Fibroblast of villous mesenchyme (primary cell): Measurements from ENCODE around the gene SHISAL2A. TPM values are rescaled to one million over a fixed set of nuclear protein-coding genes. Genes with fewer than 3 reads are reported as not detected.

Source experiments
- DNase-seq: peaks from one replicate; pipeline ENCODE4 v3.0.0-alpha.2; 2010; ENCODE audit warnings: low read depth
- H3K4me3 ChIP-seq: 2 replicates; pipeline ENCODE4 v1.5.1; 2011; ENCODE audit warnings: low read depth, mild to moderate bottlenecking, low read length
- total RNA-seq: library from RNA; depleted of rRNA; stranded (reverse); fragments of >200 nt; gene quantifications from 2 replicates; pipeline ENCODE4 v1.2.3, GENCODE V29; 2012
- TF ChIP-seq, protein P1 (sequence below): IDR thresholded peaks from 2 replicates; pipeline ENCODE4 v1.5.1; 2012; ENCODE audit warnings: low read depth, mild to moderate bottlenecking, low read length; ENCODE audit not compliant: insufficient read depth

SHISAL2A gene
- total RNA-seq, 1 donor: not detected

DNA sequence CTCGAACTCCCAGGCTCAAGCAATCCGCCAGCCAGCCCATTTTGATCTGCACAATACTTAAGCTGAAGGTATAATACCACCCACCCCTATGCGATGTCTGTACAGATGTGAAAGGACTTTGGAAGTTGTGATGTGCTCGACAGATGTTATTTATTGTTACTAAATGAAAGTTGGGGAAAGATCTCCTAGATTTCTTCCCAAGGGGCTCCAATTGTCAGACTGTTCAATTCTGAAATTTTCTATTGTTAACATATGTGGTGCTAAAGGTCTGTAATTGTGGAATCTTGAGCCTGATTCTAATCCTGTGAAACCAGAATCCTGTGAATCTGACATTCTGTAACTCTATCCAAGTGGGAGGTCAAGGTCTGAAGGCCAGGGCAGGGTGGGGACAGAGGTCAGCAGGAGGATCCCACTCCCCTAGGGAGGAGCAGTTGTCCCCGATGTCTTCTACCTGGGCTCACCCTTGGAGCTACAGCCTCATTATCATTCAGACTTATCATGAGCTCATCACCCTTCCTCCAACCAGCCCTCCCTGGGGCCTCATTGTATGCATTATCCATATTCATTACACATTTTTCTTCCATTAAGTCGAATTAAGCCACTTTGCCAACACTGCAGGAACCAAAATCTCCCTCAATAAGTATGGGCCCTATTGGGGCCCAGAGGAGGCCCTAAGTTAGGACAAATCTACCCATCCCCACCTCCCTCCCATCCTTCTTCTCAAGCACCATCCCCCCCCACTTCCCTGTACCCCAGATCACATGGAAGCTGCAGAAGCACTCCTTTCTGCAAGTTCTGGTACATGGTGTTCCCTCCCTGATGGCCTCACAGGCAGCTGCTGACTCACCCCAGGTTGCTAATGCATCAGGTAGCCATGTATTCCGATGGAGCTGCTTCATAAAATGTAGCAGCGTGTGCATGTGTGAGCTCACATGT is 32.3 kb downstream of the SHISAL2A start:
- TF ChIP-seq, protein P1, sequence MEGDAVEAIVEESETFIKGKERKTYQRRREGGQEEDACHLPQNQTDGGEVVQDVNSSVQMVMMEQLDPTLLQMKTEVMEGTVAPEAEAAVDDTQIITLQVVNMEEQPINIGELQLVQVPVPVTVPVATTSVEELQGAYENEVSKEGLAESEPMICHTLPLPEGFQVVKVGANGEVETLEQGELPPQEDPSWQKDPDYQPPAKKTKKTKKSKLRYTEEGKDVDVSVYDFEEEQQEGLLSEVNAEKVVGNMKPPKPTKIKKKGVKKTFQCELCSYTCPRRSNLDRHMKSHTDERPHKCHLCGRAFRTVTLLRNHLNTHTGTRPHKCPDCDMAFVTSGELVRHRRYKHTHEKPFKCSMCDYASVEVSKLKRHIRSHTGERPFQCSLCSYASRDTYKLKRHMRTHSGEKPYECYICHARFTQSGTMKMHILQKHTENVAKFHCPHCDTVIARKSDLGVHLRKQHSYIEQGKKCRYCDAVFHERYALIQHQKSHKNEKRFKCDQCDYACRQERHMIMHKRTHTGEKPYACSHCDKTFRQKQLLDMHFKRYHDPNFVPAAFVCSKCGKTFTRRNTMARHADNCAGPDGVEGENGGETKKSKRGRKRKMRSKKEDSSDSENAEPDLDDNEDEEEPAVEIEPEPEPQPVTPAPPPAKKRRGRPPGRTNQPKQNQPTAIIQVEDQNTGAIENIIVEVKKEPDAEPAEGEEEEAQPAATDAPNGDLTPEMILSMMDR: no peak
- no peak for DNase-seq
- no peak overlapping the region for H3K4me3 ChIP-seq

DNA sequence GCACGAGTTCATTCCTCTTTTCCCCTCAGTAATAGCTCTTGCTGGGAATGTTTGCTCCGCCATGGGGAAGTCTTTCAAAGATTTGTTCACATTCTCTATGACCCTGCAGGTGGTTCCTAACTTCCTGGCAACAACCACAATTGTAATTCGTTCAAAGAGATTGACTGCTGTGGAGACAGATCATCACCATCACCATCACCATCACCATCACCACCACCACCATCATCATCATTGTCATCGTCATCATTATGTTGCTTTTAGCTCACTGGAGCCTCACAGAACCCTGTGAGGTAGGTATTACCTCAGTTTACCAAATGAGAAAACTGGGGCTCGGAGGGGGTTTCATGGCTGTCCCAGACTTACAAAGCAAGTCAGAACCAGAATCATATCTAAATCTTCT is 34.3 kb downstream of the SHISAL2A start:
- TF ChIP-seq, protein P1: no peak
- no peak overlapping the region for H3K4me3 ChIP-seq
- no peak for DNase-seq

DNA sequence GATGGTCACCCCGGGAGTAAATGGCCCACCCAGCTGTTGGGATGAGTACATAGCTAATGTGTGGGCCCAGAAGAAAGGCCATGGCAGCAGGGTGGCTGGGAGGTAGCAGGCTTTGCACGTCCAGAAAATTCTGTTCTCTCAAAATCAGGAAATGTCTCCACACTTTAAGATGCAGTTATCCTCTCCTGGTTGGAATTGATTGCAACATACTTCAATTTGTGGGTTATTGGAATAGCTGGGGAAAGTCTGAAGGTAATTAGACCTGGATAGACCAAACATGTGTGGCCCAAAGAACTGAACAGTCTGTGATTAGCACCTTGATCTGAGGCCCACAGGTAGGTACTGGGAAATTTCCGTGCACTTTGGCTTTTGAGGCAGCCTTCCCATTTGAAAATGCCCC is 35.0 kb downstream of the SHISAL2A start:
- DNase-seq: no peak
- H3K4me3 ChIP-seq: no peak overlapping the region
- TF ChIP-seq, protein P1: no peak

DNA sequence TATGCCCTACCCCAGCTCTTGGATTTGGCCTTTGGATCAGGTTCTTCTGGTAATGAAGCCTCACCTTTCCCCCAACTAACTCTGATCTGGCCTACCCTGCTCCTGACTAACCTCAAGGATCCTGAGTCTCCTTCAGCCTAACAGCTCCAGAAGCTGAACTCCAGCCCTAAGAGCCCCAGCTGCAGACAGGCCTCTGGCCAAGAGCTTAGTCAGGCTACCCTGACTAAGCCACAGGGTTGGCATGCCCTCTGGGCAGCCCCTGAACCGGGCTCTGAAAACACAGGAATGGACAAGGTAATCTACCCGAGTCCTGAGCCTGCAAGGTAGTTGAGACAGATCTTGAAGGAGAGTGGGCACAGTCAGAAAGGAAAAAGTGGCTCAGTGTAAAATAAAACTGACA is 35.7 kb downstream of the SHISAL2A start:
- TF ChIP-seq, protein P1: no peak
- H3K4me3 ChIP-seq: no peak overlapping the region
- DNase-seq: no peak

DNA sequence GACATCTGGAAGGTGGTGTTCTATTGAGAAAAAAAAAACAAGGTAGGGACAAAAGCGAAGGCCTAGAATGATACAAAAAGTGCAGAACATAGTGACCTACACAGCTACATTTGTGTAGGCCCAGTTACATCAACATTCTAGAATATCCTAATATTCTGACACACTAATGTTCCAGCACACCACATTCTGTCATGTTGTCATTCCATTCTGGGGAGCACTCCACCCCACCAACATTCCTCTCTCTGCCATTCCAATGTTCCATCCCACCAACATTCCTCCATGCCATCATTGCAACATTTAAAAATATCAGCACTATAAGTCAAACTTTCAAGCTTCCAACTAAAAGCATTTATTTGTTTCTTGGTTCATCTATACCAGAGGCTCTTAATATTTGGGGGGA is 36.7 kb downstream of the SHISAL2A start:
- TF ChIP-seq, protein P1: no peak
- H3K4me3 ChIP-seq: no peak overlapping the region
- peak; percentile 34 for DNase-seq

DNA sequence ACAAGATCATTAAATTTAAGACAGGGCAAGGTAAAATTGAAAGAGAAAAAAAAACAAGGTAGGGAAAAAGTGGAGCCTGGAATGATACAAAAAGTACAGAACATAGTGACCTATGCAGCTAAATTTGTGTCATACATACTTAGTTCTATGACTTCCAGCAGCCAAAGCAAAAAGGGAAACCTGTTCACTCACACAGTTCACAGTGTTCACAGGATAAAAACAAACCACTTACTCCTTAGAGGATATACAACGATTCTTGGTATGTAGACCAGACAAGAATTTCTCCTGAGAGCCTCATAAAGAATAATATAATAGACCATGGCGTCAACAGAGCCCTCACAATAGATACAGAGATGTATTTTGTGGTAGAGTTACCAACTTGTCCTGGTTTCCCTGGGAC is 37.6 kb downstream of the SHISAL2A start:
- no peak for DNase-seq
- TF ChIP-seq, protein P1: no peak
- no peak overlapping the region for H3K4me3 ChIP-seq
